H1 (cell line): ENCODE results near the gene C6orf136. TPM values are rescaled to one million over a fixed set of nuclear protein-coding genes. Genes with fewer than 3 reads are reported as not detected.

Experiments
- CTCF ChIA-PET: fragments of 300-600 bp; sonication (Branson Sonifier 250); formaldehyde crosslinking; loops from one replicate; lab custom pipeline; 2021; ENCODE audit not compliant: partially characterized antibody; lab: Charles Lee
- POLR2A ChIA-PET: fragments of 300-600 bp; sonication (Branson Sonifier 250); formaldehyde crosslinking; loops from one replicate; lab custom pipeline; 2021; ENCODE audit warnings: inconsistent platforms; ENCODE audit not compliant: partially characterized antibody; lab: Charles Lee
- DNase-seq, 2 experiments: peaks; one replicate each; pipeline versions ENCODE4 v3.0.0 to v3.0.0-alpha.2; 2010 to 2022; ENCODE audit warnings: low spot score in 2 of 2, low read depth in 1 of 2, mixed read lengths in 1 of 2
- FAIRE-seq: peaks from 2 replicates; lab custom pipeline; 2011; peaks lifted over from hg19 to GRCh38; lab: Jason Lieb, UNC
- H2AFZ ChIP-seq: 2 replicates; pipeline ENCODE4 v1.8.1; 2012; ENCODE audit warnings: low read length, inconsistent platforms
- H2AK5ac ChIP-seq: 2 replicates; pipeline ENCODE4 v1.6.1; 2013; ENCODE audit warnings: low read depth, low read length
- H2BK120ac ChIP-seq: replicated peaks from 2 replicates; pipeline ENCODE3; 2013; ENCODE audit warnings: low read depth, low read length, inconsistent platforms
- H2BK12ac ChIP-seq: 2 replicates; pipeline ENCODE4 v1.6.1; 2013; ENCODE audit warnings: low read depth, low read length
- H2BK15ac ChIP-seq: 2 replicates; pipeline ENCODE4 v1.6.1; 2013; ENCODE audit warnings: low read length
- H2BK20ac ChIP-seq: 2 replicates; pipeline ENCODE4 v1.6.1; 2013; ENCODE audit warnings: low read length
- H2BK5ac ChIP-seq: 2 replicates; pipeline ENCODE4 v1.6.1; 2013; ENCODE audit warnings: low read depth, low read length
- H3K14ac ChIP-seq: 2 replicates; pipeline ENCODE4 v1.6.1; 2013; ENCODE audit warnings: inconsistent platforms; ENCODE audit not compliant: insufficient read length
- H3K18ac ChIP-seq: 2 replicates; pipeline ENCODE4 v1.6.1; 2013; ENCODE audit warnings: low read length; ENCODE audit errors: extremely low read depth
- H3K23ac ChIP-seq: 2 replicates; pipeline ENCODE4 v1.6.1; 2013; ENCODE audit warnings: inconsistent platforms; ENCODE audit not compliant: insufficient read length
- H3K23me2 ChIP-seq: 2 replicates; pipeline ENCODE4 v1.6.1; 2013; ENCODE audit warnings: low read depth, low read length
- H3K27ac ChIP-seq: 2 replicates; pipeline ENCODE4 v1.6.1; 2011; ENCODE audit warnings: low read depth, low read length, inconsistent platforms
- H3K27me3 ChIP-seq, 4 experiments: replicated peaks in 1 of 4; 1 replicate in 1 of 4; 2 replicates in 3 of 4; pipeline versions ENCODE4 v1.6.1 to v1.8.1; 2011 to 2013; ENCODE audit warnings: low read length in 3 of 4, mild to moderate bottlenecking in 3 of 4, inconsistent platforms in 2 of 4, mixed read lengths in 2 of 4, moderate library complexity in 1 of 4; ENCODE audit not compliant: control insufficient read depth in 3 of 4, insufficient read depth in 3 of 4; ENCODE audit errors: extremely low read depth in 1 of 4
- H3K36me3 ChIP-seq, 4 experiments: 2 replicates each; pipeline versions ENCODE4 v1.6.1 to v1.8.1; 2011 to 2013; ENCODE audit warnings: mild to moderate bottlenecking in 4 of 4, low read length in 3 of 4, moderate library complexity in 2 of 4, control low read depth in 1 of 4, inconsistent platforms in 1 of 4; ENCODE audit not compliant: insufficient read depth in 4 of 4, control insufficient read depth in 2 of 4
- H3K4ac ChIP-seq: replicated peaks from 2 replicates; pipeline ENCODE3; 2013; ENCODE audit warnings: low read length, low read depth, mixed read lengths, inconsistent platforms; ENCODE audit not compliant: insufficient read length
- H3K4me1 ChIP-seq, 4 experiments: replicated peaks in 1 of 4; 1 replicate in 1 of 4; 2 replicates in 3 of 4; pipeline versions ENCODE4 v1.6.1 to v1.8.1; 2011 to 2013; ENCODE audit warnings: low read length in 3 of 4, inconsistent platforms in 2 of 4, mixed read lengths in 1 of 4; ENCODE audit not compliant: insufficient read depth in 4 of 4, control insufficient read depth in 3 of 4
- H3K4me2 ChIP-seq, 2 experiments: 2 replicates each; pipeline versions ENCODE4 v1.6.1 to v1.8.1; 2011 to 2013; ENCODE audit warnings: low read depth in 2 of 2, low read length in 2 of 2, control low read depth in 1 of 2, inconsistent platforms in 1 of 2, mild to moderate bottlenecking in 1 of 2; ENCODE audit not compliant: insufficient read depth in 1 of 2
- H3K4me3 ChIP-seq, 4 experiments: fragments of 200-600, 300-600 bp in 1 of 4; sonication (generic), shearing (Covaris generic), sonication (Bioruptor Twin) in 1 of 4; 2 replicates each; pipeline versions ENCODE4 v1.5.1 to v1.8.1; 2011 to 2016; ENCODE audit warnings: low read length in 4 of 4, low read depth in 3 of 4, control low read depth in 2 of 4, inconsistent platforms in 2 of 4, mild to moderate bottlenecking in 2 of 4, mixed read lengths in 1 of 4, moderate library complexity in 1 of 4; ENCODE audit not compliant: insufficient read depth in 2 of 4; ENCODE audit errors: extremely low read depth in 1 of 4
- H3K56ac ChIP-seq: replicated peaks from 2 replicates; pipeline ENCODE3; 2013; ENCODE audit warnings: low read depth, mild to moderate bottlenecking, mixed read lengths, low read length, inconsistent platforms; ENCODE audit not compliant: insufficient read length
- H3K79me1 ChIP-seq: 2 replicates; pipeline ENCODE4 v1.6.1; 2013; ENCODE audit warnings: low read depth, low read length, control low read depth
- H3K79me2 ChIP-seq, 2 experiments: 2 replicates each; pipeline versions ENCODE4 v1.6.1 to v1.8.1; 2012 to 2013; ENCODE audit warnings: low read length in 2 of 2, mild to moderate bottlenecking in 2 of 2, inconsistent platforms in 1 of 2; ENCODE audit not compliant: insufficient read depth in 2 of 2, control insufficient read depth in 1 of 2
- H3K9ac ChIP-seq, 4 experiments: replicated peaks in 1 of 4; 1 replicate in 1 of 4; 2 replicates in 3 of 4; pipeline versions ENCODE4 v1.6.1 to v1.8.1; 2011 to 2013; ENCODE audit warnings: low read depth in 3 of 4, low read length in 3 of 4, control low read depth in 2 of 4, mild to moderate bottlenecking in 2 of 4, moderate library complexity in 2 of 4, inconsistent platforms in 1 of 4; ENCODE audit errors: extremely low read depth in 1 of 4
- H3K9me3 ChIP-seq, 2 experiments: 2 replicates each; pipeline versions ENCODE4 v1.6.1 to v1.8.1; 2012 to 2013; ENCODE audit warnings: mild to moderate bottlenecking in 2 of 2, moderate library complexity in 2 of 2, control low read depth in 1 of 2, inconsistent platforms in 1 of 2, low read depth in 1 of 2, low read length in 1 of 2, mixed read lengths in 1 of 2; ENCODE audit not compliant: insufficient read depth in 2 of 2
- H4K20me1 ChIP-seq, 2 experiments: replicated peaks in 1 of 2; 2 replicates each; pipeline versions ENCODE3 to v1.8.1; 2011 to 2013; ENCODE audit warnings: inconsistent platforms in 2 of 2, low read length in 2 of 2, mild to moderate bottlenecking in 1 of 2; ENCODE audit not compliant: insufficient read depth in 2 of 2, control insufficient read depth in 1 of 2
- H4K5ac ChIP-seq: 2 replicates; pipeline ENCODE4 v1.6.1; 2013; ENCODE audit warnings: low read length, low read depth, mixed read lengths, inconsistent platforms; ENCODE audit not compliant: insufficient read length
- H4K8ac ChIP-seq: 2 replicates; pipeline ENCODE4 v1.8.0; 2013; ENCODE audit warnings: mild to moderate bottlenecking, moderate library complexity, low read length, inconsistent platforms; ENCODE audit not compliant: insufficient read depth; ENCODE audit errors: extremely low read depth
- H4K91ac ChIP-seq: replicated peaks from 2 replicates; pipeline ENCODE3; 2013; ENCODE audit warnings: low read length, mixed read lengths, inconsistent platforms; ENCODE audit not compliant: insufficient read length
- EP300 ChIP-seq, 2 experiments: IDR thresholded peaks; 1 replicate in 1 of 2; 2 replicates in 1 of 2; pipeline ENCODE4 v1.6.1; 2011 to 2012; ENCODE audit warnings: low read depth in 2 of 2, low read length in 2 of 2, mild to moderate bottlenecking in 2 of 2, borderline replicate concordance in 1 of 2, inconsistent platforms in 1 of 2, moderate library complexity in 1 of 2
- EZH2 ChIP-seq: fragments of 200-600 bp; sonication (generic); IDR thresholded peaks from 2 replicates; pipeline ENCODE4 v1.7.1; 2012; ENCODE audit warnings: low read depth, mild to moderate bottlenecking, moderate library complexity, low read length, inconsistent platforms; ENCODE audit not compliant: severe bottlenecking
- GTF2F1 ChIP-seq: IDR thresholded peaks from 2 replicates; pipeline ENCODE4 v1.6.1; 2012; ENCODE audit warnings: low read depth, low read length, improper control_type of control experiment, borderline replicate concordance
- HDAC6 ChIP-seq: IDR thresholded peaks from one replicate; pipeline ENCODE4 v1.7.1; 2012; ENCODE audit warnings: low read depth, mild to moderate bottlenecking, inconsistent platforms, low read length, moderate library complexity
- KDM1A ChIP-seq: fragments of 200-600, 300-600 bp; sonication (generic); IDR thresholded peaks from 2 replicates; pipeline ENCODE4 v1.7.1; 2016; ENCODE audit warnings: mild to moderate bottlenecking, low read length, borderline replicate concordance
- RFX5 ChIP-seq: IDR thresholded peaks from 2 replicates; pipeline ENCODE4 v1.6.1; 2011; ENCODE audit warnings: low read depth, low read length, improper control_type of control experiment, borderline replicate concordance
- RNF2 ChIP-seq: fragments of 200-900, 300-1000 bp; sonication (generic); IDR thresholded peaks from 2 replicates; pipeline ENCODE4 v1.7.1; 2016; ENCODE audit warnings: borderline replicate concordance, low read depth, mild to moderate bottlenecking, antibody characterized with exemption, low read length; ENCODE audit not compliant: poor library complexity, severe bottlenecking; ENCODE audit errors: missing control alignments
- WGBS, 2 experiments: shearing (Covaris generic) in 1 of 2; methylation state at CpG; one replicate each; pipeline versions ENCODE4 v1.1.6 to v1.1.7; 2013 to 2015; ENCODE audit warnings: low lambda C conversion rate in 2 of 2, mixed read lengths in 2 of 2, inconsistent platforms in 1 of 2, low coverage in 1 of 2, missing lambda C conversion rate in 1 of 2; ENCODE audit not compliant: insufficient replicate concordance in 2 of 2, insufficient coverage in 1 of 2, insufficient read length in 1 of 2; ENCODE audit errors: extremely low coverage in 1 of 2, missing lambda C conversion rate in 1 of 2; 5-methylcytosine and 5-hydroxymethylcytosine counted together
- polyA plus RNA-seq, 7 experiments: library from polyadenylated mRNA; depleted of rRNA in 3 of 7; stranded (reverse) in 5 of 7; unstranded in 2 of 7; fragments of >200 nt in 5 of 7; fragments of 200-250 nt in 2 of 7; gene quantifications; 1 replicate in 5 of 7; 2 replicates in 1 of 7; 4 replicates in 1 of 7; pipeline versions ENCODE4 v1.2.1 to v1.2.3, GENCODE V29; 2011 to 2013; ENCODE audit warnings: missing spikeins in 2 of 7, mixed read lengths in 2 of 7
- total RNA-seq: library from RNA; stranded (reverse); fragmentation: NEBNext Ultra II Directional; extraction: Animal tissue kit (Norgen Biotek cat#: 25700); gene quantifications from 2 replicates; pipeline ENCODE4 v1.2.1, GENCODE V29; 2021

The C6orf136 gene
- total and polyA plus RNA-seq, 2 of the 8 experiments (the other 6 are each of a cell fraction or from before 2014, with no cell fraction given): 20.8 to 23.1 TPM

DNA sequence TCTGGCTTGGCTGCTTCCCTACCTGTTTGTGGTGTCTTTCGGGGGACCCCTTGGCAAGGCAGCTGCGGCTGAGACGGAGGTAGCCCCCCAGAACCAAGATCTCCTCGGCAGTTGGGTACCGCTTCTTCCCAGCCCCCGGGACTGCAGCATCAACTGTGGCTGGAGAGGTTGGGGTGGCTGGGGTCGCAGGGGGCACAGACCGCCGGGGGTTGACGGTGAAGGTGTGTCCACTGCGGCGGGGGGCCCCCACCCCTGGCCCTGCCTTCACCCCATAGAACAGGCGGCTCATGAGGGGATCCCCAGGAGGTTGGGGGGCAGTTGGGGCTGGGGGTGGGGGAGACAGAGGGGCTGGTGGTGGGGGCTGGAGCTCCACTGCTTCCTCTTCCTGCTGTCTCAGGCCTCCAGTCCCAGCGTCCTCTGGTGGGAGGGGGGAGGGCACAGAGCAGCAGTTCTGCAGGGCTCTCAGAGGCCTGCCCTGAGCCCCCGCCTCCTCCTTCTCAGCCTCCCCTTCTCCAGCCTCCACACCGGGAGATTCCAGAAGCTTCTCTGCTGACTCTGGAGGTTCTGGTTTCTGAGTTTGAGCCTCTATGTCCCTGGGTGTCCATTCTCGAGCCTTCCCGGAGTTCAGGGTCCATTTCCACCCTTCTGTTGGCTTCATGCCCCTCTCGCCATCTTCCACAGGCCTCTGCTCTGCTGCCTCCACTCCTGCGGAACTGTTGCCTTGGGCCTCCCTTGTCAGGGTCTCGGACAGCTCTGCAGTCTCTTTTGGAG lies 37.6 kb downstream of the C6orf136 start:
- H3K27ac ChIP-seq: no peak overlapping the region

More for the DNA sequence above, 37.6 kb downstream of the C6orf136 start:
- H2AFZ ChIP-seq: no peak overlapping the region
- no peak overlapping the region for H2BK20ac ChIP-seq
- no peak for DNase-seq
- no peaks in the 10 kb centered on the region for H3K9me3 ChIP-seq
- H3K18ac ChIP-seq: no peak overlapping the region
- H3K9ac ChIP-seq: no peak overlapping the region
- no peak overlapping the region for H4K8ac ChIP-seq
- 91% methylated on average over 14 of the region's 21 CpGs; no CpG with 5 or more reads in 1 of the 2 experiments for WGBS, 2 experiments
- H3K79me2 ChIP-seq: peaks cover 0 to 20% of the 10 kb centered on the region in 2 experiments; a peak in 3 of 4 replicates
- no peak overlapping the region for H3K23ac ChIP-seq
- H2BK120ac ChIP-seq: no peak overlapping the region
- H3K4me2 ChIP-seq: peak overlapping the region; percentile 39 to 96; a peak in 3 of 4 replicates
- H3K56ac ChIP-seq: no peak overlapping the region
- no peak overlapping the region for H3K14ac ChIP-seq
- peak overlapping the region in 1 of 4 experiments; percentile 44; a peak in 2 of 8 replicates for H3K4me3 ChIP-seq
- no peak overlapping the region for H3K4ac ChIP-seq
- H2BK15ac ChIP-seq: no peak overlapping the region
- CTCF ChIA-PET: interaction anchor here (0.6 to 11.0 kb wide), 12 partner anchors 9 to 231 kb away, joined by 3 to 147 read pairs (median 4); partner anchors contain the start of genes ATAT1 and DHX16
- no peak overlapping the region for H2BK12ac ChIP-seq
- TF ChIP-seq KDM1A (no peak), EP300 (IDR thresholded peaks at IDR 0.05; ENCODE audit: borderline replicate concordance in 1 of 2, low read depth in 2 of 2, low read length in 2 of 2) (no peak), GTF2F1 (no peak), RFX5 (no peak), EZH2 (no peak), HDAC6 (no peak), RNF2 (no peak)
- H3K36me3 ChIP-seq: no peaks in the 10 kb centered on the region; a peak in 1 of 8 replicates
- H3K27me3 ChIP-seq: no peaks in the 10 kb centered on the region
- H3K79me1 ChIP-seq: peaks cover 4% of the 10 kb centered on the region; the same call in 1 of the 2 replicates
- no peak overlapping the region for H4K91ac ChIP-seq
- POLR2A ChIA-PET: interaction anchor here (0.8 to 18.7 kb wide), 6 partner anchors 9 to 58 kb away, joined by 3 to 388 read pairs (median 4); partner anchors contain the start of genes FLOT1, MDC1 and TUBB
- H3K4me1 ChIP-seq: peaks cover 7 to 40% (median 24%) of the 10 kb centered on the region in 4 experiments
- no peak overlapping the region; the same call in 1 of the 2 replicates for H2BK5ac ChIP-seq
- no peak for FAIRE-seq
- peaks cover 13% of the 10 kb centered on the region for H3K23me2 ChIP-seq
- peaks cover 3 to 8% of the 10 kb centered on the region in 2 experiments for H4K20me1 ChIP-seq
- no peak overlapping the region for H4K5ac ChIP-seq
- no peak overlapping the region for H2AK5ac ChIP-seq
